Upper lobe of left lung (tissue), 4 donors: ENCODE measurements around the gene NMT2.

ENCODE experiments used
- CTCF ChIP-seq, 6 experiments: fragments of 450-650 bp in 4 of 6; fragments of 200-600 bp in 2 of 6; sonication (generic) in 2 of 6; IDR thresholded peaks; one replicate each; pipeline ENCODE4 v1.5.1; 2016 to 2019; ENCODE audit warnings: antibody characterized with exemption in 6 of 6
- EP300 ChIP-seq, 4 donors: sonication (generic); formaldehyde crosslinking; IDR thresholded peaks; one replicate each; pipeline ENCODE4 v1.5.1; 2017; ENCODE audit warnings: antibody characterized with exemption in 4 of 4, control low read depth in 2 of 4

GRCh38 chr10:15112657-15113056 is 55.8 kb downstream of the NMT2 start:
- TF ChIP-seq CTCF (IDR thresholded peaks at IDR 0.05), result no peak
- no peak for TF ChIP-seq EP300 (IDR thresholded peaks at IDR 0.05)
